Mesendoderm (in vitro differentiated cells): ENCODE measurements around the gene FAT3.

ENCODE experiments used
- DNase-seq: peaks from one replicate; pipeline ENCODE4 v3.0.0; 2013
- H2AK5ac ChIP-seq: 2 replicates; pipeline ENCODE4 v1.6.1; 2013; ENCODE audit warnings: low read length, inconsistent platforms
- H2BK120ac ChIP-seq: 2 replicates; pipeline ENCODE4 v1.6.1; 2013; ENCODE audit warnings: low read depth, mild to moderate bottlenecking, low read length, moderate library complexity, mixed read lengths
- H2BK15ac ChIP-seq: replicated peaks from 2 replicates; pipeline ENCODE4 v1.6.1; 2013; ENCODE audit warnings: low read depth, mild to moderate bottlenecking, moderate library complexity
- H2BK5ac ChIP-seq: 2 replicates; pipeline ENCODE4 v1.6.1; 2013; ENCODE audit warnings: low read length, inconsistent platforms
- H3K18ac ChIP-seq: 2 replicates; pipeline ENCODE4 v1.6.1; 2013; ENCODE audit warnings: mild to moderate bottlenecking, low read length, mixed read lengths
- H3K23ac ChIP-seq: one replicate; pipeline ENCODE4 v1.6.1; 2013; ENCODE audit warnings: low read length
- H3K27ac ChIP-seq: 2 replicates; pipeline ENCODE4 v1.5.1; 2013; ENCODE audit warnings: low read depth, mild to moderate bottlenecking, inconsistent platforms, low read length, moderate library complexity
- H3K27me3 ChIP-seq: 2 replicates; pipeline ENCODE4 v1.6.1; 2013; ENCODE audit warnings: low read length, control low read depth, mild to moderate bottlenecking, inconsistent platforms; ENCODE audit not compliant: insufficient read depth, poor library complexity
- H3K36me3 ChIP-seq: 2 replicates; pipeline ENCODE4 v1.6.1; 2013; ENCODE audit warnings: low read length, inconsistent platforms; ENCODE audit not compliant: control insufficient read depth, insufficient read depth
- H3K4ac ChIP-seq: one replicate; pipeline ENCODE4 v1.6.1; 2013; ENCODE audit warnings: low read depth, mild to moderate bottlenecking, low read length, moderate library complexity
- H3K4me1 ChIP-seq: 2 replicates; pipeline ENCODE4 v1.6.1; 2013; ENCODE audit warnings: low read depth, low read length, inconsistent platforms; ENCODE audit not compliant: control insufficient read depth
- H3K4me2 ChIP-seq: 2 replicates; pipeline ENCODE4 v1.6.1; 2013; ENCODE audit warnings: low read length
- H3K4me3 ChIP-seq: 2 replicates; pipeline ENCODE4 v1.5.1; 2013; ENCODE audit warnings: mild to moderate bottlenecking, low read length
- H3K56ac ChIP-seq: one replicate; pipeline ENCODE4 v1.6.1; 2013; ENCODE audit warnings: low read length
- H3K79me1 ChIP-seq: 2 replicates; pipeline ENCODE4 v1.6.1; 2013; ENCODE audit warnings: low read length, inconsistent platforms
- H3K79me2 ChIP-seq: 2 replicates; pipeline ENCODE4 v1.6.1; 2013; ENCODE audit warnings: mild to moderate bottlenecking, low read length; ENCODE audit not compliant: control insufficient read depth, insufficient read depth
- H3K9ac ChIP-seq: 2 replicates; pipeline ENCODE4 v1.6.1; 2013; ENCODE audit warnings: low read length, inconsistent platforms
- H4K5ac ChIP-seq: one replicate; pipeline ENCODE4 v1.6.1; 2013; ENCODE audit warnings: low read length
- H4K8ac ChIP-seq: one replicate; pipeline ENCODE4 v1.6.1; 2013; ENCODE audit warnings: low read depth, mild to moderate bottlenecking, control low read depth, low read length, moderate library complexity
- WGBS: extraction: QIAGEN DNeasy Blood & Tissue Kit; methylation state at CpG from one replicate; pipeline ENCODE4 v1.1.7; 2013; ENCODE audit warnings: low lambda C conversion rate, missing lambda C conversion rate; ENCODE audit not compliant: insufficient coverage; ENCODE audit errors: extremely low coverage; 5-methylcytosine and 5-hydroxymethylcytosine counted together

FAT3 gene

GRCh38 chr11:92225568-92226330 lies 1.1 kb downstream of the FAT3 start:
- H4K5ac ChIP-seq: no peak overlapping the region
- H3K4ac ChIP-seq: peak overlapping the region; percentile 76
- peak overlapping the region; percentile 97 for H3K27ac ChIP-seq
- peaks cover 26% of the 10 kb centered on the region for H3K79me2 ChIP-seq
- peaks cover 5% of the 10 kb centered on the region for H3K4me1 ChIP-seq
- H3K23ac ChIP-seq: peak overlapping the region; percentile 67
- H2BK15ac ChIP-seq: no peak overlapping the region
- no peak overlapping the region for H2AK5ac ChIP-seq
- H3K9ac ChIP-seq: peak overlapping the region; percentile 85
- no CpG with 5 or more reads among the region's 54 CpGs for WGBS
- H3K56ac ChIP-seq: peak overlapping the region; percentile 92
- H4K8ac ChIP-seq: no peak overlapping the region
- peak overlapping the region; percentile 76 for H3K4me3 ChIP-seq
- peak overlapping the region; percentile 91 for H3K4me2 ChIP-seq
- DNase-seq: peak; percentile 91
- H3K36me3 ChIP-seq: no peaks in the 10 kb centered on the region
- peak overlapping the region; percentile 82 for H3K18ac ChIP-seq
- peak overlapping the region; percentile 87 for H2BK5ac ChIP-seq
- no peaks in the 10 kb centered on the region for H3K79me1 ChIP-seq
- no peaks in the 10 kb centered on the region for H3K27me3 ChIP-seq
- H2BK120ac ChIP-seq: no peak overlapping the region

- Histone ChIP-seq H3K4me1 (peaks cover 5% of the 10 kb centered on the region), H3K36me3 (no peaks in the 10 kb centered on the region), H2BK15ac (no peak overlapping the region), H3K9ac (peak overlapping the region; percentile 85), H2BK5ac (peak overlapping the region; percentile 79), H3K56ac (peak overlapping the region; percentile 92), H3K4me2 (peak overlapping the region; percentile 91), H2AK5ac (no peak overlapping the region), H2BK120ac (peak overlapping the region; percentile 67), H3K4me3 (peak overlapping the region; percentile 76), H3K79me1 (no peaks in the 10 kb centered on the region), H3K27ac (peak overlapping the region; percentile 97), H3K18ac (peak overlapping the region; percentile 98), H3K27me3 (no peaks in the 10 kb centered on the region), H3K23ac (no peak overlapping the region), H4K8ac (peak overlapping the region; percentile 95), H3K79me2 (peaks cover 30% of the 10 kb centered on the region), H3K4ac (peak overlapping the region; percentile 92), H4K5ac (no peak overlapping the region)
- DNase-seq: peak; percentile 95
- no CpG with 5 or more reads among the region's 65 CpGs for WGBS
These were observed 2.0 kb downstream of the FAT3 start for GRCh38 chr11:92226331-92227229.

DNA sequence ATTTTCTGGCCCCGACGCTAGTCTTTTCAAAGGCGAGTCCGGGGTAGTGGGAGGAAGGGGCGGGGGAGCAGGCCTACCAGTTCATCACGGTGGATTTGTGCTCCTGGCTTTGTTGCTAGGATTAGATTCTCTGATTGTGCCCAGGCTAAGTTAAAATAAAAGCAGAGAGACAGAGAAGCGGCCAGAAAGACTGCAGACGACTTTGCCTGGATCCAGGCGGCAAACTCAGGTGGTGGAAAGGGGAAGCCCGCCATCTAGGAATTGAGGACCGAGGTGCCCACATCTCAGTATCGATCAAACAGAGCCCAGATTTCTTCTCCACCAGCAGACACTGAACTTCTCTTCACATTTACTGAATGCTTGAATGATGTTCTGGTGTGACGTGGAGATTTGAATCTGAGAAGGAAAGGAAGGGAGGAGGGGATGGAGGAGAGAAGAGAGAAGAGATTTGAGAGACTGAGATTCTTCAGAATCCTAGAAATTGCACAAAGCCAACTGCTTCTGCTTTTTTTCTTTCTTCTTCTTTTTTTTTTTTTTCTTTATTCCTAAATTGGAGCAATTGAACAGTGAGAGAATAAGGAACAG lies 2.7 kb downstream of the FAT3 start:
- Histone ChIP-seq H3K56ac (peak overlapping the region; percentile 92), H3K4ac (peak overlapping the region; percentile 92), H3K4me2 (peak overlapping the region; percentile 59), H4K5ac (no peak overlapping the region), H4K8ac (no peak overlapping the region), H3K79me2 (peaks cover 33% of the 10 kb centered on the region), H2AK5ac (no peak overlapping the region), H3K23ac (no peak overlapping the region), H2BK120ac (peak overlapping the region; percentile 67), H2BK15ac (no peak overlapping the region), H3K4me1 (peaks cover 5% of the 10 kb centered on the region), H3K4me3 (peak overlapping the region; percentile 3), H3K27me3 (no peaks in the 10 kb centered on the region), H3K27ac (peak overlapping the region; percentile 97), H3K79me1 (no peaks in the 10 kb centered on the region), H3K18ac (peak overlapping the region; percentile 98), H2BK5ac (peak overlapping the region; percentile 8), H3K36me3 (no peaks in the 10 kb centered on the region), H3K9ac (peak overlapping the region; percentile 49)
- WGBS: no CpG with 5 or more reads among the region's 13 CpGs
- peak; percentile 76 for DNase-seq

- H3K4me2 ChIP-seq: no peak overlapping the region
- no peak overlapping the region for H3K4me3 ChIP-seq
- no peak overlapping the region for H3K27ac ChIP-seq
- no peaks in the 10 kb centered on the region for H3K36me3 ChIP-seq
- no peak overlapping the region for H3K9ac ChIP-seq
- DNase-seq: no peak
- H3K79me1 ChIP-seq: no peaks in the 10 kb centered on the region
- no peak overlapping the region for H2BK15ac ChIP-seq
- H3K56ac ChIP-seq: peak overlapping the region; percentile 63
- H3K23ac ChIP-seq: no peak overlapping the region
- no CpG with 5 or more reads among the region's 6 CpGs for WGBS
- H4K5ac ChIP-seq: no peak overlapping the region
- no peaks in the 10 kb centered on the region for H3K27me3 ChIP-seq
- peak overlapping the region; percentile 19 for H2BK120ac ChIP-seq
- H2AK5ac ChIP-seq: no peak overlapping the region
- H3K79me2 ChIP-seq: peaks cover 37% of the 10 kb centered on the region
- H3K4ac ChIP-seq: no peak overlapping the region
- H4K8ac ChIP-seq: peak overlapping the region; percentile 68
- peak overlapping the region; percentile 37 for H2BK5ac ChIP-seq
- peaks cover 5% of the 10 kb centered on the region for H3K4me1 ChIP-seq
- peak overlapping the region; percentile 76 for H3K18ac ChIP-seq
These were observed 3.6 kb downstream of the FAT3 start for GRCh38 chr11:92227959-92228935.

- Histone ChIP-seq H3K79me2 (peaks cover 32% of the 10 kb centered on the region), H3K4me1 (peaks cover 6% of the 10 kb centered on the region), H3K27ac (no peak overlapping the region), H3K9ac (no peak overlapping the region), H3K4ac (no peak overlapping the region), H2BK5ac (no peak overlapping the region), H4K8ac (no peak overlapping the region), H3K36me3 (no peaks in the 10 kb centered on the region), H3K27me3 (no peaks in the 10 kb centered on the region), H2AK5ac (no peak overlapping the region), H2BK120ac (no peak overlapping the region), H2BK15ac (no peak overlapping the region), H3K56ac (no peak overlapping the region), H3K4me2 (no peak overlapping the region), H3K4me3 (no peak overlapping the region), H3K18ac (no peak overlapping the region), H4K5ac (no peak overlapping the region), H3K23ac (no peak overlapping the region), H3K79me1 (peaks cover 3% of the 10 kb centered on the region)
- no peak for DNase-seq
- WGBS: no CpG with 5 or more reads among the region's 1 CpG
These were observed 12.2 kb downstream of the FAT3 start for GRCh38 chr11:92236856-92237255.
